ENCODE results near the gene ZFP82. TPM values are rescaled to one million over a fixed set of nuclear protein-coding genes. Genes with fewer than 3 reads are reported as not detected.

The ZFP82 gene
- polyA plus RNA-seq (2012; ENCODE audit: insufficient read depth, insufficient read length, low read depth): 6.1 TPM

GRCh38 chr19:36418287-36419001, at the start of gene ZFP82:
Gene ZFP82 (minus strand): TSS chr19:36418644. CDS start chr19:36409789, 8,855 bp downstream.
- peak; percentile 91 for DNase-seq
- no peak for TF ChIP-seq CTCF (IDR thresholded peaks at IDR 0.05; ENCODE audit: low read depth, low read length)
- H3K4me3 ChIP-seq (ENCODE audit: low read depth, low read length): peak within 1 kb of the TSS; percentile 85
- 0 out of 2 replicates have a peak, but pooled peaks cover 3% of the 10 kb centered on the region for H3K36me3 ChIP-seq
- H3K4me1 ChIP-seq: no peaks in the 10 kb centered on the region
- peaks cover 5% of the 10 kb centered on the region for H3K9me3 ChIP-seq
- H3K27me3 ChIP-seq: no peaks in the 10 kb centered on the region

DNA sequence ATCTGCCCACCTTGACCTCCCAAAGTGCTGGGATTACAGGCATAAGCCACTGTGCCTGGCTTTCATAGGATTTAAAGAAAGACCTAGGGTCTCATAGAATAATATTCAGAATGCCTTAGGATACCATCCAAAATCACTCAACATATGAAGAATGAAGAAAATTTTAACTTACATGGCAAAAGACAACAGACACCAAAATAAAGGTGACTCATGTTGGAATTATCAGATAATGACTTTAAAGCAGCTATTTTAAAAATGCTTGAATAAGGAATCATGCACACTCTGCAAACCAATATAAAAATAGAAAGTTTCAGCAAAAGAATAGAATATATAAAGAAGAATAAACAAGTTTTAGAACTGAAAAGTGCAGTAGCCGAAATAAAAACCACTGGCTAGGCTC, 41.6 kb upstream of the ZFP82 start:
- Histone ChIP-seq H3K4me1 (no peaks in the 10 kb centered on the region), H3K27me3 (no peaks in the 10 kb centered on the region), H3K9me3 (no peaks in the 10 kb centered on the region; the same call in 1 of the 2 replicates), H3K4me3 (ENCODE audit: low read depth, low read length) (no peak overlapping the region), H3K36me3 (no peaks in the 10 kb centered on the region)
- TF ChIP-seq CTCF (IDR thresholded peaks at IDR 0.05; ENCODE audit: low read depth, low read length): no peak
- no peak for DNase-seq

- Histone ChIP-seq H3K4me1 (no peaks in the 10 kb centered on the region), H3K4me3 (ENCODE audit: low read depth, low read length) (no peak overlapping the region), H3K27me3 (no peaks in the 10 kb centered on the region), H3K9me3 (no peaks in the 10 kb centered on the region; the same call in 1 of the 2 replicates), H3K36me3 (no peaks in the 10 kb centered on the region; the same call in 1 of the 2 replicates)
- no peak for DNase-seq
- no peak for TF ChIP-seq CTCF (IDR thresholded peaks at IDR 0.05; ENCODE audit: low read depth, low read length)
Observed at GRCh38 chr19:36456831-36457230, 38.4 kb upstream of the ZFP82 start.

GRCh38 chr19:36449059-36449670, 30.7 kb upstream of the ZFP82 start:
- Histone ChIP-seq H3K27me3 (no peaks in the 10 kb centered on the region), H3K36me3 (peaks cover 27% of the 10 kb centered on the region), H3K9me3 (no peaks in the 10 kb centered on the region; the same call in 1 of the 2 replicates), H3K4me3 (ENCODE audit: low read depth, low read length) (no peak overlapping the region), H3K4me1 (no peaks in the 10 kb centered on the region)
- no peak for DNase-seq
- TF ChIP-seq CTCF (IDR thresholded peaks at IDR 0.05; ENCODE audit: low read depth, low read length): no peak

DNA sequence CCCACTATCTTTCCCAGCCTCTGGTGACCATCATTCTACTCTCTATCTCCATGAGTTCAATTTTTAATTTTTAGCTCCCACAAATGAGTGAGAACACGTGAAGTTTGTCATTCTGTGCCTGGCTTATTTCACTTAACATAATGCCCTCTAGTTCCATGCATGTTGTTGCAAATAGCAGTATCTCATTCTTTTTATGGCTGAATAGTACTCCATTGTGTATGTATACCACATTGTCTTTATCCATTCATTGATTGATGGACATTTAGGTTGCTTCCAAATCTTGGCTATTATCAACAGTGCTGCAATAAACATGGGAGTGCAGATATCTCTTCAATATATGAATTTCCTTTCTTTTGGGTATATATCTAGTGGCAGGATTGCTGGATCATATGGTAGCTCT, 22.9 kb upstream of the ZFP82 start:
- Histone ChIP-seq H3K27me3 (no peaks in the 10 kb centered on the region), H3K36me3 (no peaks in the 10 kb centered on the region), H3K4me3 (ENCODE audit: low read depth, low read length) (no peak overlapping the region), H3K9me3 (peaks cover 3% of the 10 kb centered on the region; the same call in 1 of the 2 replicates), H3K4me1 (no peaks in the 10 kb centered on the region)
- no peak for DNase-seq
- TF ChIP-seq CTCF (IDR thresholded peaks at IDR 0.05; ENCODE audit: low read depth, low read length): no peak

DNA sequence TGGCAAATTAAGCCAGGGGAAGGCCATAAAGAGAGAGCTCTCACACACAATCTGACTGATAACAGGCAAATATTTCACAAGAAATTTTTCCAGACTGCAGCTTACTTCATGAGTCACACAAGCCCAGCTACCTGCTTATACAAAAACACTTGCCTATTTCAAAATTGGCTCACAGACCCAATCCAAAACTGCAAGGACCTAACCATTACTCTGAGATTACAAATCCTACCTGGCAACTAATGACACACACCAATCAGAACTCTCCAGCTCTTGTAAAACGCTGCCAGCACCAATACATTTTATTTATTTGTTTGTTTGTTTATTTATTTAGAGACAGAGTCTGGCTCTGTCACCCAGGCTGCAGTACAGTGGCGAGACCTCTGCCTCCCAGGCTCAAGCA, 18.1 kb upstream of the ZFP82 start:
- no peak for DNase-seq
- no peaks in the 10 kb centered on the region for H3K4me1 ChIP-seq
- H3K4me3 ChIP-seq (ENCODE audit: low read depth, low read length): no peak overlapping the region
- H3K36me3 ChIP-seq: no peaks in the 10 kb centered on the region
- no peaks in the 10 kb centered on the region for H3K9me3 ChIP-seq
- no peak for TF ChIP-seq CTCF (IDR thresholded peaks at IDR 0.05; ENCODE audit: low read depth, low read length)
- no peaks in the 10 kb centered on the region for H3K27me3 ChIP-seq

Measured in BE2C (cell line).